Adipose tissue (tissue), 3 donors: ENCODE results near the gene OTX2. TPM values are rescaled to one million over a fixed set of nuclear protein-coding genes. Genes with fewer than 3 reads are reported as not detected.

Source experiments
- H3K27ac ChIP-seq: one replicate; pipeline ENCODE4 v1.5.1; 2013; ENCODE audit warnings: low read depth, low read length
- WGBS, 3 donors: extraction: QIAGEN DNeasy Blood & Tissue Kit; methylation state at CpG; one replicate each; pipeline ENCODE4 v1.1.7; 2013; 5-methylcytosine and 5-hydroxymethylcytosine counted together
- polyA plus RNA-seq, 3 donors: library from polyadenylated mRNA; stranded (reverse); fragments of 200-250 nt; gene quantifications; one replicate each; pipeline ENCODE4 v1.2.3, GENCODE V29; 2013
- donor health status: healthy with polysubstance abuse.
- donor health status: Bipolar disorder and iron deficiency.
- donor health status: healthy.

Gene OTX2
- polyA plus RNA-seq, 3 donors = not detected

DNA sequence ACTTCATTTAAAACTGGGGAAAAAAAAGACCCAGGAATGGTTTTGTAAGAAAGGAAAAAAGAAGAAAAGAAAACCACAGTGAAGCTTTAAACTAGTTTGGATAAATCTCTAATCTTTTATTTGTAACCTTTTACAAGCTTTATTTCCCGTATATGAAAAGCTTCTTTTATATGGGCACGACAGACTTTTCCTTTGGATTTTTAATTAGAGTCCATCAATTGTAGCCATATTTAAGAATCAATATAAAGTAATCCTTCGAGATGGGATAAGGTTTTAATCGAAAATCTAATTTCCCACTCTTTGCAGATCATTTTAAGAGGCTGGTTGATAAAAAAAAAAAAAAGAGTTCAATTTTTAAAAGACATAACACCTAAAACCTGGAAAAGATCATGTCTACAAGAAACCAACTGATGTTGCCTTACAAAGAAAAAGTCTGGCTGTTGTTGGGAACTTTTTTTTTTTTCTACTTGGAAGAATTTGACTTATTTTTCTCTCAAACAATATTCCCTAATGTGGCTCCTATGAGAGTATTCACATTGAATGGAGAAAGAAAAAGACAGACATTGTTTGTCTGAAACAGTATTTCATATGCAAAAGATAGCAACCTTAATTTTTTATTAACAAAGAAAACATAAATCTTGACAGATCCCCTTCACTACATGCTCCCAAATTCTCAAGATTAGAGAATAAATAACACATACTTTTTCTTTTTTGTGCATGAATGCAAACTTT lies 4.9 kb upstream of the OTX2 start:
- H3K27ac ChIP-seq = no peak overlapping the region
- WGBS, 3 donors = 6 to 13% (median 10%) methylated on average over 4 of the region's 4 CpGs

DNA sequence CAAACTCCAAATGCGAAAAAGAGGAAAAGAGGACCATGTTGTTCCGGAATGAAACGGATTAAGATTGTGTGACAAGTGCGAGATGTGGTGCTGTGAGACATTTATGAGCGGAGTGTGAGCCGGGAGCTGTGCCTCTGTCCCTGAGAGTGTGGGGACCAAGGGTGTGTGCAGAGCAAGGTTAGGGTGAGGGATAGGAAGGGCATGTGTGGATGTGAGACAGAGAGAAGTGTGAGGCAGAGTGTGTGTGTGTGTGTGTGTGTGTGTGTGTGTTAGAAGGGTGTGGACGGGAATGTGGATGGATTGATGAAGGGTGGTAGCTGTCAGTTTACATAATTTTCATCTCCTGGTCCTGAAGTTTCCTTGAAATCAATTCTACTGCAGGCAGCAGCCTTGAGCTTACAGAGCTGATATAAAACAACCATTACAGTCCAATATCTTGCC lies 4.3 kb upstream of the OTX2 start:
- no peak overlapping the region for H3K27ac ChIP-seq
- 3 to 5% (median 4%) methylated on average over 7 of the region's 7 CpGs for WGBS, 3 donors

DNA sequence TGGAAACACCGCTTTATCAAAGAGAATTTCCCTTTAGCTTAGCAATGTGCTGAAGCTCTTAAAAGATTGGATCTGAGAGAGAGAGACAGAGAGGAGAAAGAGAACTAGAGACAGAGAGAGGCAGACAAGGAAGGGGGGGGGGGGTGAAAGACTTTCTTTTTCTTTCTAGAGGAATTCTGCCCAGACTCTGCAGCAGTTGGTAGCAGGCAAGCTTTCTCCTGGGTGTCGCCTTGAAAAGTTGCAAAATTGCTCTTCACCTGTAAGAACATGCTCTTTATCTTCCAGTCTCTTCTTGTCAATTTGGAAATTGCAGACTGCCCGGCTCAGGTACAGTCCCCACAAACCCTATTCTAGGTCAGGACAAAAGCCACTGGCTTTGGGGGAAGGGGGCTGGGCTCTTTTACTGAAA lies 2.9 kb upstream of the OTX2 start:
- WGBS, 3 donors = 4 to 12% (median 4%) methylated on average over 3 of the region's 3 CpGs
- no peak overlapping the region for H3K27ac ChIP-seq

DNA sequence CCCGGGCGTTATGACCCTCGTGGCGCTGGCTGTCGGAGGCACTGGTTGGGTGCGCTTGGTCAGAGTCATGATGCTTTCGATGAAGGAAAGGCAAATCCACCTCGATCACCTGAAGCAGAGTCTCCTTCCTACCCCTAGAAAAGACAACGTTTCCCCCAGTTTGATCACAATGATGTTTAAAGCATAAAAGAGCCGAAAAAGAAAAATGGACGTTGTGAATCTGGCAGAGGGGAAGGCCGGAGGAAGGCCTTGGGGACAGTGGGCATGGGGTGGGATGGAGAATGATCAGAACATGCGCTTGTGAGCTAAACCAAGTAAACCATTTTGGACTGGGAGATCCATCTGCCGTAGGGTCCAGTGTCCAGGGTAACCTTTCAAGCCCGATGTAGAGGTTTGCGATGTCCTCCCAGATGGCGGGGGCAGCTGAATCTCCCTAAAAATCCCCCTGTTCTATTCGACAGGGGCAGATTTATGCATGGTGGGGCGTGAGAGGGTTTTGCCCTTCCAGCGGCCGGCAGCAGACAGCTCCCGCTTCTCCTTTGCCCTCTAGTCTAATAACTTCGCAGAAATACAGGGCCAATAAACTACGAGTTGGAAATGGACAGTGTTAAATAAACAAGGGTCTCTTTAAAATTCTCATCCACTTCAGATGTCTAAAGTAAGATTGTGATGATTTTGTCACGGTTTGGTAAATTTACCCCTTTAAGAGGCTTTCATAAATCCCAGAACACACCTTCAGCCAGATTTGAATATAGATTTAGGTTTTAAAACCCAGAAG lies 2.3 kb upstream of the OTX2 start:
- no peak overlapping the region for H3K27ac ChIP-seq
- WGBS, 3 donors = 4 to 7% (median 5%) methylated on average over 25 of the region's 25 CpGs

DNA sequence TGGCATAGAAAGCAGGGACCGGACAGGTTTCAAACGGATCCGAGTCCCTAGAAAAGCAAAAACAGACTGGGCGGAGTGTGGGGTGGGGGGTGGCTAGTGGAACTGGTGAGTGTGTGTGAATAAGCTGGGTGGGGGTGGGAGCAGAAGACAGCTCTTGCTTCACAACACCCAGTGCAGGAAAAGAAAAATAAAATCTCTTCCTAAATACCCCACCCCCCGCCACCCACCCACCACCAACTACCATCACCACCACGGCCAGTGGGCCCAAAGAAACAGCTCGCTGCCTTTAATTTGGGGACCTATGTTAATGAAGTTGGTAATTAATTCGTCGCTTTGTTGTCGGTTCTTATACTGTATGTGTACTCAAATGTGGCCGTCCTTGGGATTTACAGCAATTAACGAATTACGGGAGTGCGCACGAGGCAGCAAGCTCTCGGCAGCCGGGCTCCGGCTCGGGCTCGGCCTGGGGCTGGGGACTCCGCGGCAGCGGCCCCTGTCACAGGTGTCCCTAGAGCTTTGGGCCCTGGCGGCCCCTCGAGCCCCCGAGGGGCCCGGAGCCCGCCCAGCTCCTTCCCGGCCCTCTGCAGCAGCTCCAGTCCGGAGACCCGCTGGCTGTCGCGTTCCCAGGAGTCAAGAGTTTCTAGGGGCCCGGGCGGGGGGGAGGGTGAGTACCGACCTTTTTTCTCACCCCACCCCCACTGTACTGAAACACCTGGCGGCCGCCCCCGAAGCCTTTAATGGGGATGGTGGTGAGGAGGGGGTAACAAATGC lies 1.5 kb upstream of the OTX2 start:
- H3K27ac ChIP-seq = no peak overlapping the region
- WGBS, 3 donors = 6 to 8% (median 8%) methylated on average over 26 to 39 of the region's 39 CpGs

DNA sequence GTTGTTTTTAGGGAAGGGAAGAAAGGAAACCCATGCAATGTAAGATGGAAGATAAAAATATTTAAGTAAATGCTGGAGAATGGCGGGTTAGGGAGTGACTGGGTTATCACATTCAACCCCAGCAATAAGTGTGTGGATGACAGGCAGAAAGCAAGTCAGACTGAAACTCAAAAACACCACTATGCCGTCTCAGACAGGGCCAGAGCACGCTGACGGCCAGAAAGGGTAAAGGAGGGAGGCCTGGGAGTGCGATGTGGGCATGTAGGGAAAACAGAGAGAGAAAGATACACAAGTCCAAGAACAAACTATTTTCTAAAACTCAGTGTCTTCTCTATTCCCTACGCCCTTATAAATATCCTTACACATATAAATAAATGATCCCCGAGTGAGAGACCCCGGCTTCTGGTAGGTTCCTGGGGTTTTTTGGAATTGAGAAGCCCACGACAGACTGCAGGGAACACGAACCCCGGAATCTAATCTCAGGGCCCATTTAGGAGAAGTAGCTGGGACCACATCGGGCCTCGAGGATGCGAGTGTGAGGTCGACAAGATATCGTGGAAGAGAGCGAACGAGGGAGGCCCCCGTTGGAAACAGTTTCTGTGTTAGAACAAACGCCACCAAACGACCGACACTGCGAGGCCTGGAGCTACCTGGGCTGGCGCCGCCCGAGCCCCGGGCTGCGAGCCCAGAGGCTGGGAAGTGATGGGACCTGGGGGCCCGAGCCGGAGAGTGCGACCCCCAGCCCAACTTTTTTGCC lies 735 bp upstream of the OTX2 start:
- 7 to 8% (median 7%) methylated on average over 31 of the region's 31 CpGs for WGBS, 3 donors
- H3K27ac ChIP-seq = no peak overlapping the region

DNA sequence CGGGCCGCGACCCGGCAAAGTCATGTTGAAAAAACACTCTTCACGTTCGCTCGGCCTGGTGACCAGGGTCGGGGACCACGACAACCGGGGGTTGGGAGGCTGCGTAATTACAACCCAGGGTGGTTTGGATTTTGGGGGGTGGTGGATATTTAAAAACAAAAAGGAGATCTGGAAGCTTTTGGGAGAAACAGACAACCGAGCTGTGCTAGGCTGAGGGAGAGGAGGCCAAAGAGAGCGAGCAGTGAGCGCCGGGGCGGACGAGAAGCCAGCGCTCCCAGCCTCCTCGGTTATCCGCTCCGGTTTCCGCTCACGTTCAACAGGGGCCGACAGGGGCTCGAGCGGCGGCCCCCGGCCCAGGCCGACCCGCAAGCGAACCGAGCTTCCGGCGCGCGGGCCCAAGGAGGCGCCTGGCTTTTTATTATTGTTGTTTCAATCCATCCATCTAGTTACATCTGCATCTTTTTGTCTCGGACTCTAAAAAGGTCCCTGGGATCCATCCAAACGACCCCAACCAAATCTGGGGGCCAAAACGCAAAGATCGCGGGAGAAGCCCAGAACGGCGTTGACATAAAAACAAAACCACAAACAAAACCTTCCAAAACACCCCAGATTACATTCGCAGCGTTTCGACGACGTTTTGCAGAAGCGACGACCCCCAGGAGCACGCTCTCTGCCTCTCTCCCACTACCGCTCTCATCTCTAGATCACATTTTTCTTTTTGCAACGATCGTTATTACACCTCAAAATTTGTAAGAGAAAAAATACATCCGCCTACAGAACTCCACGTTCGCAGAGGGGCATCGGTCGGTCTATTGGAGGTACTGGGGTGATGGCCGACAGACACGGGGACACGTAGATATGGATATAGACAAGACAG lies 771 bp downstream of the OTX2 start:
- H3K27ac ChIP-seq = no peak overlapping the region
- 7 to 9% (median 8%) methylated on average over 62 to 63 of the region's 63 CpGs for WGBS, 3 donors

DNA sequence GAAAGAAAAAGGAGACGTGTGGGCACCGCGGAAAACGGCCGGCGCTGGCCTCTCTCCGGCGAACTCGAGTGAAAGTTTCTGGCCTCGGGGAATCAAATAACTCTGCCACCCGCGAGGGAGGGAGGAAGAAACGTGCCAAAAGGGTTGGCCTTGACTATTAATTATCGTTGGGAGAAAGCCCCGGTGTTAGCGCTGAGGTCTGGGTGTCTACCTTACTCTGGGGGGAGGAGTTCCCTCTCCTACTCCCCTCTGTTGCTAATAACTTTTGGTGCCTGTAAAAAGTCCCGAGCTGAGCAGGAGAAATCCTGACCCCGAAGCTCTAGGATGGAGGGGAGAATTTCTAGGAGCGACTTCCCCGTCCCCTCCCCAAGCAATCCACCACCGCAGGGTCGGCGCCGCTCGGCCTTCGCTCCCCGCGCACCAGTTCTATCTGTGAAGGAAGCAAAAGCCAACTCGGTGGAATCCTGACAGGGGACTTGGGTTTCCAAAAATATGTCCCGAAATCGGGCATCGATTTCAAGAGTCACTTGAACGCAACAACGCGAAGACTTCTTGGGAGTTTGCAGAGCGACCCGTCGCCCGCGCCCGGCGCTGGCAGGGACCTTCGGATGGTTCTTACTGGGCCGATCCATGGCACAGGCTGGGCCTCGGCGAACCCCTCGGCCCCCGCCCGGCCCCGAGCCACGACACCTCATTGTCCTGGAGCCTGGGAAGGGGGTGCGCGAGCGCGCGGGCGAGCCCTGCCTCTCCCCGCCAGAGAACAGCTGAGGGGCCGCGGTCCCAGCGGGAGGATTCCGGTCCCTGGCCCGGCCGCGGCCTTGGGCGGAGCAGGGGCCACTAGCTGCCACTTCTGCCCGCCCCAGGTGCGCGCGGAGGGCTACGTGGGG lies 1.7 kb downstream of the OTX2 start:
- 6 to 7% (median 7%) methylated on average over 70 to 71 of the region's 71 CpGs for WGBS, 3 donors
- H3K27ac ChIP-seq = no peak overlapping the region

DNA sequence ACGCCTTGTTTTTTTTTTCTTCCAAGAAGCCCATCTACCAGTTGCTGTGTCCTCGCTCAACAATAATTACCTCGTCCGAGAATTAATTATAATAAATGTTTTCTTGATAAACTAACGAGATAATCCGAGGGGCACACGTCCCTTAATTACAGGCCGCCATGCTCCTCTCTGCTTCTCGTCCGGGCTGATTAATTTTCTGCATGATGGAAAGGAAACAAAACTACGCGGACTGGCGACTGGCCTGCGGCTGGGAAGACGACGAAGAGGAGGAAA lies 2.2 kb downstream of the OTX2 start:
- H3K27ac ChIP-seq = no peak overlapping the region
- 2 to 4% (median 3%) methylated on average over 16 of the region's 16 CpGs for WGBS, 3 donors

DNA sequence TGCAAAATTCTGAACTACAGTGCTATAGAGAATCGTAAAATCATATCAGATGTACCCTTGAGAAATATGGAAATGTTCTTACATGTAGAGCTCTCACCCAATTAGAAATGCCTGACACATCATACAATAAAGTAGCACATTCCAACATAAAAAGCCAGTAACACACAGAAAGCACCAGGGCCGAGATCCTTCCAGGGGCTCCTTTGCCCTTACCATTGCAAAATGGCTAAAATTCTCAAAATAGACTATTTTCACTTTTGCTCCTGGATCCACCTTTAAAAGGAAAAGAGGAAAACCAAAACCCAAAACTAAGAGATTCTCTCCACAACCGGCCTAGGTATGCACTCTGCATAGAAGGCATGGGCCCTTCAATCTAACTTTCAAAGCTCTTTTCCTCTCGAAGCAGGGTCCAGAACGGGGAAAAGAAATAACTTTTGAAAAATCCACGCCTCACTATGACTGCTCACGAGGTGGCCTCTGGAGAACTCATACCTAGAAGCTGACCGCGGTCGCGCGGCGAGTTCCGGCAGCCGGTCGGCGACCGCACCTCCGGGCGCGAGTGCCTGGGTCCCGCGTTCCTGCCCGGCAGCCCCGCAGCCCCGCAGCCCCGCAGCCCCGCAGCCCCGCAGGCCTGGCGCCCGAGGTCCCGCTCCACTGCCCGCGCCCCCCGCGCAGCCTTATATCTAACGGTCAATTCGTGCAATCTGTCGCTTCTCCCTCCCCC lies 2.7 kb downstream of the OTX2 start:
- no peak overlapping the region for H3K27ac ChIP-seq
- WGBS, 3 donors = 6 to 11% (median 7%) methylated on average over 35 to 39 of the region's 39 CpGs

DNA sequence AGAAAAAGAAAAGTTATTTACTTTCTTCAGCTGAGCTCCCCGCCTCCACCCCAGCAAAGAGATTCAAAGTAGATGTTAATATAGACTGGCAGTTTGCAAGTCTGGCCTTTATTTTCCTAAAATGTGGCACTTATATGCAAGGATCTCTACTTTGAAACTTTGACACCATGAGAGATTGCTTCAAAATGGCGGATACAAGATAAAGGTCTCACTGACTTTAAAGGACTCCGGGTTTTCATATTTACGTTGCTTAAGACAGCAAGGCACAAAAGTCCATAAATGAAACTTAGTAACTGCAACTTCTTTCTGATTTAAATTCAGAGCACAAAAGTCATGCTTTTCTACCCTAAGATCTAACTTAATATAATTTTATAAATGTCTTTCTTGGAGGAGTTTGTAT lies 3.5 kb downstream of the OTX2 start:
- WGBS, 3 donors = 8 to 13% (median 9%) methylated on average over 4 of the region's 4 CpGs
- no peak overlapping the region for H3K27ac ChIP-seq

DNA sequence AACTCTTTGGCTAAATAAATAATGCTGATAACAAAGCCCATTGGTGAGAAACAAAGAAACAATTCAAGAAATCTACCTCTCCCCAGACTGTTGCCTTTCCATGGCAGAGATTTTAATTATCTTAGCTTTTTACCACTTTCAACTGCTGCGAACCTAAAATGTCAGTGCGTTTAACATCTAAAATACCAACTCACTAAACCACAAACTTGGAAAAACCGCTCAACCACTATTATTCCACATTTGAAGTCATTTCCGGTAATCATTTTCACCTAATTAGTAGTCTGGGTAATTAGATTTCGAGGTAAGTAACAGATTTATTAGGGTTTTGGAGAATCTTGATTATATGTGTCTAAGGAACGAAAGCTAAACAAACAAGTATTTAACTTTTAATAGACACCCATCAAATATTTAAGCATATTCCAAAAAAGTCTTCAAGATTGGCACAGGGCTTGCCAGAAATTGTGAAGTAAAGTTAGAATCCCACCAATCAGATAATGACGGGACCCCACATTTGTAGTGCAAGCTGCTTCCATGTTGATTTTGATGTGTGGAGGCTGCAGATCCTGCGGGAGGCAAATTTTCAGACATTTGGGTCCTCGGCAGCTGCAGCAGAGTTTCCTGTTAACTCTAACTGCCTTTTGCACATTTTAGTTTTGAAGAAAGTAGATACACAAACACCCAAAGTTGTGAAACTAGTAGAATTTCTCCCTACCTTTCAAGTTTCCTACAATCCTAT lies 4.1 kb downstream of the OTX2 start:
- whole genome bisulfite sequencing, 3 donors = 8 to 10% (median 8%) methylated on average over 9 of the region's 9 CpGs
- H3K27ac ChIP-seq = no peak overlapping the region

DNA sequence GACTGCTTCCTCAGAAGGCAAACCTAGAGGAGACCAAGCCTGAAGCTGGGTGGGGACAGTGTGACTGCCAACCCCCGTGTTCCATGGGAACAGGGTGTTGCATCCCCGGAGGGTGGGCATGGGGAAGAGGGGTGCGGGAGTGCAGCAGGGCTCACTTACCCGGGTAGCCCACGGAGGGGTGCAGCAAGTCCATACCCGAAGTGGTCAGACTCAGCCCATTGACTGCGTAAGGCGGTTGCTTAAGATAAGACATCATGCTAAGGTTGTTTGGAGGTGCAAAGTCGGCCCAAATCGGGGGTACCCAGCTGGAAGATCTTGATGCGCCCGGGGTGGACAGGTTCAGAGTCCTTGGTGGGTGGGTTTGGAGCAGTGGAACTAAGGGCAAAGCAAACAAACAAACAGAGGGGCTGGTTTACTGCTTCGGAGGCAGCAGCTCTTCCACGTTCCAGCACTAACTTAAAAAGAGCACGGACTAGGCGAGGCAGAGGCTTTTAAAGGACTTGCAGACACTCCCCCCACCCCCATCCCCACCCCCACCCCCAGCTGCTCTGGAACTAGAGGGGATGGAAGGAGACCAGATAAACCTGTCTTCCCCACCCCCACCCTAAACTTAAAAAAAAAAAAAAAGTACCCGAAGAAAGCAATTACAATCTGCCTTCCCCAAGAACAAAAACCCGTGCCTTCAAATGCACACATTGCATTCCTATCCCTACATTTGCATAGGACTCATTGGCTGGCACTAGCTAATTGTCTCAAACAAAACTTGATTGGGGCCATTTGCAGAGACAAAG lies 4.9 kb downstream of the OTX2 start:
- WGBS, 3 donors = 3 to 5% (median 4%) methylated on average over 18 of the region's 18 CpGs
- H3K27ac ChIP-seq = no peak overlapping the region

DNA sequence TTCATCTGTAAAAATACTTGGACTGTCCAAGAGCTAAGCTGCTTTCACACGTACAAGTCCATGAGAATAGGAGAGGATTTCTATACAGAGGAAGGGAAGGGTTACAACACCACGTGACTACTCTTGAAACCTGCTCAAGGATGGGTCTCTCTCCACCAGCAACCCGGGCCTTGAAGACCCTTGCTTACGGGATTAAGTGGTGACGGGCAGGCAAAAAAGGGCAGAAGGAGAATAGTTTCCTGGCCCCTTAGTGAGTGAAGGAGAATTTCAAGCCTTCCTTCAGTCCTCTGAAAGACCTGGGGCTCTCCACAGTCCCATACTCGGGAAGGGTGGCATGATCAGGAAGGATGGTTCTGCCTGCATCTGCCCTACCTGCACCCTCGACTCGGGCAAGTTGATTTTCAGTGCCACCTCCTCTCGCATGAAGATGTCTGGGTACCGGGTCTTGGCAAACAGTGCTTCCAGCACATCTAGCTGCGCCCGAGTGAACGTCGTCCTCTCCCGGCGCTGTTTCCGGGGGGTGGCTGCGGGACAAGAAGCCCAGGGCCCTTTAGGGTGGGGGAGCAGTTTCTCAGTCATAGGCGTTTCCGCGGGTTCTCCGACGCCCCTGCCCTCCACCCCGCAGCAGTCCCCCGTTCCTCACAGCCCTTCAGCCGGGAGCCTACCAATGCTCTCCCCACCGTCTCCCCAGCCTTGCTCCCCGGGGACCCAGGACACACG lies 6.3 kb downstream of the OTX2 start:
- WGBS, 3 donors = 6 to 7% (median 7%) methylated on average over 29 of the region's 29 CpGs
- no peak overlapping the region for H3K27ac ChIP-seq
